ENCODE measurements around the gene RFXAP. TPM values are rescaled to one million over a fixed set of nuclear protein-coding genes. Genes with fewer than 3 reads are reported as not detected.

Gene RFXAP
- total and polyA plus RNA-seq, 2 donors (not counting 1 experiment from before 2014, with no cell fraction given) = 1.8 to 4.6 TPM

- H3K4me3 ChIP-seq (replicated peaks in 1 of 4; ENCODE audit: control extremely low read depth in 1 of 4, insufficient read depth in 1 of 4, low read depth in 3 of 4, low read length in 4 of 4) = no peak overlapping the region
- no peaks in the 10 kb centered on the region for H3K4me1 ChIP-seq (ENCODE audit: control insufficient read depth, extremely low read depth, insufficient read depth, low read length)
- no peak overlapping the region for H3K4me2 ChIP-seq (ENCODE audit: extremely low read depth, insufficient read depth, low read length)
- no peaks in the 10 kb centered on the region for H3K9me3 ChIP-seq (ENCODE audit: control insufficient read depth, insufficient read depth, low read depth, low read length)
- no peak for DNase-seq (ENCODE audit: low read depth in 2 of 2)
- no peak overlapping the region for H3K9ac ChIP-seq (ENCODE audit: insufficient read depth, low read length)
- H4K20me1 ChIP-seq (ENCODE audit: control insufficient read depth, extremely low read depth, insufficient read depth, low read length) = no peaks in the 10 kb centered on the region
- H3K79me2 ChIP-seq (ENCODE audit: control insufficient read depth, insufficient read depth, low read length) = no peaks in the 10 kb centered on the region
- no peak overlapping the region for H2AFZ ChIP-seq (ENCODE audit: low read length)
- TF ChIP-seq EZH2 (IDR thresholded peaks at IDR 0.05; ENCODE audit: low read length, missing control alignments) (no peak), CTCF (conservative IDR thresholded peaks at IDR 0.05 in 1 of 2, IDR thresholded peaks at IDR 0.05 in 1 of 2; ENCODE audit: low read depth in 1 of 2, low read length in 2 of 2) (no peak)
- no peak overlapping the region for H3K27ac ChIP-seq (ENCODE audit: insufficient read depth, low read length)
- no peaks in the 10 kb centered on the region for H3K36me3 ChIP-seq (ENCODE audit: control insufficient read depth, insufficient read depth, low read length)
- H3K27me3 ChIP-seq (ENCODE audit: control insufficient read depth, insufficient read depth, low read length) = no peaks in the 10 kb centered on the region
These were observed 12.9 kb upstream of the RFXAP start for GRCh38 chr13:36806102-36806501.

- H3K4me1 ChIP-seq (ENCODE audit: control insufficient read depth, extremely low read depth, insufficient read depth, low read length) = no peaks in the 10 kb centered on the region
- H3K36me3 ChIP-seq (ENCODE audit: control insufficient read depth, insufficient read depth, low read length) = no peaks in the 10 kb centered on the region
- no peak overlapping the region for H2AFZ ChIP-seq (ENCODE audit: low read length)
- DNase-seq (ENCODE audit: low read depth in 2 of 2) = no peak
- no peak overlapping the region for H3K9ac ChIP-seq (ENCODE audit: insufficient read depth, low read length)
- TF ChIP-seq EZH2 (IDR thresholded peaks at IDR 0.05; ENCODE audit: low read length, missing control alignments) (no peak), CTCF (conservative IDR thresholded peaks at IDR 0.05 in 1 of 2, IDR thresholded peaks at IDR 0.05 in 1 of 2; ENCODE audit: low read depth in 1 of 2, low read length in 2 of 2) (no peak)
- H3K27me3 ChIP-seq (ENCODE audit: control insufficient read depth, insufficient read depth, low read length) = no peaks in the 10 kb centered on the region
- no peak overlapping the region for H3K4me3 ChIP-seq (replicated peaks in 1 of 4; ENCODE audit: control extremely low read depth in 1 of 4, insufficient read depth in 1 of 4, low read depth in 3 of 4, low read length in 4 of 4)
- H3K4me2 ChIP-seq (ENCODE audit: extremely low read depth, insufficient read depth, low read length) = no peak overlapping the region
- no peaks in the 10 kb centered on the region for H3K9me3 ChIP-seq (ENCODE audit: control insufficient read depth, insufficient read depth, low read depth, low read length)
- no peaks in the 10 kb centered on the region for H3K79me2 ChIP-seq (ENCODE audit: control insufficient read depth, insufficient read depth, low read length)
- H3K27ac ChIP-seq (ENCODE audit: insufficient read depth, low read length) = no peak overlapping the region
- H4K20me1 ChIP-seq (ENCODE audit: control insufficient read depth, extremely low read depth, insufficient read depth, low read length) = no peaks in the 10 kb centered on the region
These were observed 11.4 kb upstream of the RFXAP start for GRCh38 chr13:36807616-36808015.

GRCh38 chr13:36813225-36813624 is 5.8 kb upstream of the RFXAP start:
- Histone ChIP-seq H3K4me1 (ENCODE audit: control insufficient read depth, extremely low read depth, insufficient read depth, low read length) (no peaks in the 10 kb centered on the region), H3K36me3 (ENCODE audit: control insufficient read depth, insufficient read depth, low read length) (no peaks in the 10 kb centered on the region), H3K4me3 (replicated peaks in 1 of 4; ENCODE audit: control extremely low read depth in 1 of 4, insufficient read depth in 1 of 4, low read depth in 3 of 4, low read length in 4 of 4) (no peak overlapping the region), H3K9me3 (ENCODE audit: control insufficient read depth, insufficient read depth, low read depth, low read length) (no peaks in the 10 kb centered on the region), H4K20me1 (ENCODE audit: control insufficient read depth, extremely low read depth, insufficient read depth, low read length) (no peaks in the 10 kb centered on the region), H2AFZ (ENCODE audit: low read length) (no peak overlapping the region), H3K4me2 (ENCODE audit: extremely low read depth, insufficient read depth, low read length) (no peak overlapping the region), H3K79me2 (ENCODE audit: control insufficient read depth, insufficient read depth, low read length) (no peaks in the 10 kb centered on the region), H3K27me3 (ENCODE audit: control insufficient read depth, insufficient read depth, low read length) (no peaks in the 10 kb centered on the region), H3K9ac (ENCODE audit: insufficient read depth, low read length) (no peak overlapping the region), H3K27ac (ENCODE audit: insufficient read depth, low read length) (no peak overlapping the region)
- DNase-seq (ENCODE audit: low read depth in 2 of 2) = no peak
- TF ChIP-seq EZH2 (IDR thresholded peaks at IDR 0.05; ENCODE audit: low read length, missing control alignments) = no peak
- TF ChIP-seq CTCF (conservative IDR thresholded peaks at IDR 0.05 in 1 of 2, IDR thresholded peaks at IDR 0.05 in 1 of 2; ENCODE audit: low read depth in 1 of 2, low read length in 2 of 2) = no peak
